HepG2 (cell line): ENCODE measurements around the gene ITGA6. TPM values are rescaled to one million over a fixed set of nuclear protein-coding genes. Genes with fewer than 3 reads are reported as not detected.

ENCODE experiments used
- ARHGAP35 ChIP-seq: sonication (generic); formaldehyde crosslinking; IDR thresholded peaks from 2 replicates; pipeline ENCODE4 v1.9.0; 2022; ENCODE audit warnings: mild to moderate bottlenecking, inconsistent platforms, moderate library complexity, missing genetic modification reagents, borderline replicate concordance
- CREM ChIP-seq, 2 experiments: sonication (generic) in 1 of 2; formaldehyde crosslinking in 1 of 2; IDR thresholded peaks; 2 replicates each; pipeline versions ENCODE4 v1.4.0 to v1.6.1; 2016 to 2020; ENCODE audit warnings: antibody characterized with exemption in 1 of 2, mild to moderate bottlenecking in 1 of 2, missing genetic modification reagents in 1 of 2
- FIP1L1 ChIP-seq: fragments of 200-400 bp; formaldehyde crosslinking; IDR thresholded peaks from 2 replicates; pipeline ENCODE4 v1.6.1; 2018; ENCODE audit warnings: low read depth, mild to moderate bottlenecking, low read length, moderate library complexity, borderline replicate concordance; ENCODE audit not compliant: insufficient read depth
- FOXO4 ChIP-seq: sonication (generic); formaldehyde crosslinking; conservative IDR thresholded peaks from 2 replicates; pipeline ENCODE4 v1.8.1; 2023; ENCODE audit warnings: missing genetic modification reagents
- FUBP1 ChIP-seq: sonication (generic); formaldehyde crosslinking; IDR thresholded peaks from 2 replicates; pipeline ENCODE4 v1.5.1; 2020; ENCODE audit warnings: missing genetic modification reagents, mild to moderate bottlenecking, borderline replicate concordance
- GATAD2A ChIP-seq: IDR thresholded peaks from 2 replicates; pipeline ENCODE4 v1.6.1; 2016
- KDM4B ChIP-seq: sonication (generic); formaldehyde crosslinking; IDR thresholded peaks from 2 replicates; pipeline ENCODE4 v1.4.0; 2020; ENCODE audit warnings: missing genetic modification reagents
- KMT2B ChIP-seq: IDR thresholded peaks from 2 replicates; pipeline ENCODE4 v1.6.1; 2016; ENCODE audit warnings: missing genetic modification reagents, missing compliant biosample characterization
- MBD4 ChIP-seq: IDR thresholded peaks from 2 replicates; pipeline ENCODE4 v1.6.1; 2012; ENCODE audit warnings: low read length, inconsistent platforms, borderline replicate concordance
- NFKB2 ChIP-seq: sonication (generic); formaldehyde crosslinking; IDR thresholded peaks from 2 replicates; pipeline ENCODE4 v1.4.0; 2020; ENCODE audit warnings: missing genetic modification reagents, borderline replicate concordance
- PAF1 ChIP-seq: IDR thresholded peaks from 2 replicates; pipeline ENCODE4 v1.6.1; 2016; ENCODE audit warnings: missing genetic modification reagents, missing compliant biosample characterization
- RFX1 ChIP-seq: fragments of 450-650 bp; IDR thresholded peaks from 2 replicates; pipeline ENCODE4 v1.6.1; 2017
- ZFP36 ChIP-seq: fragments of 150-350 bp; IDR thresholded peaks from 2 replicates; pipeline ENCODE4 v1.6.1; 2018; ENCODE audit warnings: borderline replicate concordance, low read length, low read depth; ENCODE audit not compliant: partially characterized antibody
- ZFX ChIP-seq: sonication (generic); formaldehyde crosslinking; IDR thresholded peaks from 2 replicates; pipeline ENCODE4 v1.4.0; 2020; ENCODE audit warnings: mild to moderate bottlenecking, low read depth, missing genetic modification reagents, moderate library complexity
- ZFYVE20 ChIP-seq: sonication (generic); formaldehyde crosslinking; IDR thresholded peaks from 2 replicates; pipeline ENCODE4 v1.8.0; 2023; ENCODE audit warnings: low read depth, mild to moderate bottlenecking, moderate library complexity, missing genetic modification reagents, borderline replicate concordance
- ZNF136 ChIP-seq: sonication (generic); formaldehyde crosslinking; IDR thresholded peaks from 2 replicates; pipeline ENCODE4 v1.8.1; 2022; ENCODE audit warnings: low read depth, mild to moderate bottlenecking, moderate library complexity, missing genetic modification reagents
- ZNF609 ChIP-seq: sonication (generic); formaldehyde crosslinking; IDR thresholded peaks from 2 replicates; pipeline ENCODE4 v1.4.0; 2020; ENCODE audit warnings: mild to moderate bottlenecking, missing genetic modification reagents, borderline replicate concordance
- ZNF720 ChIP-seq: sonication (generic); formaldehyde crosslinking; IDR thresholded peaks from 2 replicates; pipeline ENCODE4 v1.4.0; 2020; ENCODE audit warnings: missing genetic modification reagents
- ZNF883 ChIP-seq: sonication (generic); formaldehyde crosslinking; IDR thresholded peaks from 2 replicates; pipeline ENCODE4 v1.5.1; 2020; ENCODE audit warnings: mild to moderate bottlenecking, missing genetic modification reagents; ENCODE audit errors: not compliant biosample characterization
- polyA plus RNA-seq, 8 experiments: library from polyadenylated mRNA; depleted of rRNA in 3 of 8; stranded (reverse) in 7 of 8; unstranded in 1 of 8; fragments of >200 nt; fragmentation: Illumina TruSeq in 4 of 8; extraction: Trizol in 4 of 8; gene quantifications; 2 replicates each; pipeline versions ENCODE4 v1.2.1 to v1.2.3, GENCODE V29; 2011 to 2016; ENCODE audit warnings: low read depth in 4 of 8, missing spikeins in 1 of 8, mixed read lengths in 1 of 8; ENCODE audit not compliant: insufficient read depth in 1 of 8
- total RNA-seq, 5 experiments: library from RNA; depleted of rRNA; stranded (reverse); fragments of >200 nt; fragmentation: Illumina TruSeq; extraction: Trizol; gene quantifications; 2 replicates each; pipeline ENCODE4 v1.2.3, GENCODE V29; 2016; ENCODE audit warnings: low read depth in 1 of 5
- TF ChIP-seq, protein P1 (sequence below): sonication (generic); formaldehyde crosslinking; conservative IDR thresholded peaks from 2 replicates; pipeline ENCODE4 v1.4.0; 2020; ENCODE audit warnings: missing genetic modification reagents

The ITGA6 gene
- total and polyA plus RNA-seq, 2 of the 13 experiments (the other 11 are each of a cell fraction or from before 2014, with no cell fraction given) = 24.0 to 92.5 TPM

GRCh38 chr2:172480301-172481218, 53.2 kb downstream of the ITGA6 start (continued):
- TF ChIP-seq ZNF609 (CRISPR knock-in tag) (peak; percentile 86), NFKB2 (CRISPR knock-in tag) (no peak), ARHGAP35 (CRISPR knock-in tag) (no peak), FUBP1 (CRISPR knock-in tag) (no peak), ZNF720 (CRISPR knock-in tag) (no peak), ZNF136 (CRISPR knock-in tag) (no peak), ZFYVE20 (CRISPR knock-in tag) (no peak), GATAD2A (CRISPR knock-in tag) (peak; percentile 58), KMT2B (CRISPR knock-in tag) (no peak), ZNF883 (CRISPR knock-in tag) (peak; percentile 43), KDM4B (CRISPR knock-in tag) (no peak), PAF1 (CRISPR knock-in tag) (no peak), FOXO4 (CRISPR knock-in tag) (no peak), ZFP36 (no peak), MBD4 (no peak), FIP1L1 (no peak), CREM (IDR thresholded peaks at IDR 0.05) (peak; percentile 59; the same call in 1 of the 2 replicates), CREM (CRISPR knock-in tag; IDR thresholded peaks at IDR 0.05) (no peak), RFX1 (no peak), ZFX (CRISPR knock-in tag) (peak; percentile 83)
- TF ChIP-seq, protein P1, sequence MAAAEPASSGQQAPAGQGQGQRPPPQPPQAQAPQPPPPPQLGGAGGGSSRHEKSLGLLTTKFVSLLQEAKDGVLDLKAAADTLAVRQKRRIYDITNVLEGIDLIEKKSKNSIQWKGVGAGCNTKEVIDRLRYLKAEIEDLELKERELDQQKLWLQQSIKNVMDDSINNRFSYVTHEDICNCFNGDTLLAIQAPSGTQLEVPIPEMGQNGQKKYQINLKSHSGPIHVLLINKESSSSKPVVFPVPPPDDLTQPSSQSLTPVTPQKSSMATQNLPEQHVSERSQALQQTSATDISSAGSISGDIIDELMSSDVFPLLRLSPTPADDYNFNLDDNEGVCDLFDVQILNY (CRISPR knock-in tag) = no peak
